HepG2 (cell line): Measurements from ENCODE around the gene ADGRG1. TPM values are rescaled to one million over a fixed set of nuclear protein-coding genes. Genes with fewer than 3 reads are reported as not detected.

Experiments used
- ATF1 ChIP-seq: IDR thresholded peaks from 2 replicates; pipeline ENCODE4 v1.6.1; 2016; ENCODE audit warnings: mild to moderate bottlenecking, control low read depth
- BCL3 ChIP-seq: sonication (generic); formaldehyde crosslinking; IDR thresholded peaks from 2 replicates; pipeline ENCODE4 v1.5.1; 2020; ENCODE audit warnings: mild to moderate bottlenecking, missing genetic modification reagents, moderate library complexity
- BCLAF1 ChIP-seq: fragments of 450-650 bp; IDR thresholded peaks from 2 replicates; pipeline ENCODE4 v1.6.1; 2017; ENCODE audit warnings: mild to moderate bottlenecking
- CHD2 ChIP-seq: IDR thresholded peaks from 2 replicates; pipeline ENCODE4 v1.6.1; 2011; ENCODE audit warnings: low read depth, low read length, improper control_type of control experiment
- FOXA1 ChIP-seq, 2 experiments: fragments of 450-650 bp in 1 of 2; sonication (generic) in 1 of 2; formaldehyde crosslinking in 1 of 2; IDR thresholded peaks; 2 replicates each; pipeline versions ENCODE4 v1.4.0 to v1.6.1; 2016 to 2020; ENCODE audit warnings: missing genetic modification reagents in 1 of 2
- HMGA1 ChIP-seq: sonication (generic); formaldehyde crosslinking; conservative IDR thresholded peaks from 2 replicates; pipeline ENCODE4 v1.4.0; 2020; ENCODE audit warnings: missing genetic modification reagents
- LCORL ChIP-seq, 2 experiments: fragments of 450-650 bp in 1 of 2; sonication (generic) in 1 of 2; formaldehyde crosslinking in 1 of 2; IDR thresholded peaks; 2 replicates each; pipeline versions ENCODE4 v1.5.0 to v1.6.1; 2017 to 2020; ENCODE audit warnings: antibody characterized with exemption in 1 of 2, missing genetic modification reagents in 1 of 2
- MEIS1 ChIP-seq: sonication (generic); formaldehyde crosslinking; IDR thresholded peaks from 2 replicates; pipeline ENCODE4 v1.9.0; 2021; ENCODE audit warnings: mild to moderate bottlenecking, missing genetic modification reagents, moderate library complexity, borderline replicate concordance
- MIXL1 ChIP-seq: IDR thresholded peaks from 2 replicates; pipeline ENCODE4 v1.6.1; 2016
- NCOA2 ChIP-seq: sonication (generic); formaldehyde crosslinking; IDR thresholded peaks from 2 replicates; pipeline ENCODE4 v1.8.0; 2022; ENCODE audit warnings: inconsistent platforms
- NFKB2 ChIP-seq: sonication (generic); formaldehyde crosslinking; IDR thresholded peaks from 2 replicates; pipeline ENCODE4 v1.4.0; 2020; ENCODE audit warnings: missing genetic modification reagents, borderline replicate concordance
- PHF5A ChIP-seq: IDR thresholded peaks from one replicate; pipeline ENCODE4 v1.6.1; 2018; ENCODE audit warnings: low read depth, missing genetic modification reagents; ENCODE audit not compliant: unreplicated experiment
- RELA ChIP-seq: sonication (generic); formaldehyde crosslinking; IDR thresholded peaks from 2 replicates; pipeline ENCODE4 v1.4.0; 2020; ENCODE audit warnings: missing genetic modification reagents
- SUZ12 ChIP-seq: fragments of 150-350 bp; IDR thresholded peaks from 2 replicates; pipeline ENCODE4 v1.6.1; 2014; ENCODE audit warnings: low read depth, low read length
- TAF1 ChIP-seq: sonication (generic); formaldehyde crosslinking; IDR thresholded peaks from 2 replicates; pipeline ENCODE4 v1.4.0; 2020; ENCODE audit warnings: missing genetic modification reagents
- TCF7 ChIP-seq: sonication (generic); IDR thresholded peaks from 2 replicates; pipeline ENCODE4 v1.6.1; 2016; ENCODE audit warnings: antibody characterized with exemption, low read depth
- TCF7L2 ChIP-seq: IDR thresholded peaks from 2 replicates; pipeline ENCODE4 v1.6.1; 2011; ENCODE audit warnings: mild to moderate bottlenecking, low read depth, low read length, moderate library complexity
- THAP11 ChIP-seq: IDR thresholded peaks from 2 replicates; pipeline ENCODE4 v1.6.1; 2016; ENCODE audit warnings: missing biosample characterization, missing genetic modification reagents
- ZFP37 ChIP-seq: sonication (generic); formaldehyde crosslinking; IDR thresholded peaks from 2 replicates; pipeline ENCODE4 v1.4.0; 2020; ENCODE audit warnings: missing genetic modification reagents, borderline replicate concordance
- ZNF207 ChIP-seq: fragments of 450-650 bp; IDR thresholded peaks from 2 replicates; pipeline ENCODE4 v1.6.1; 2016; ENCODE audit warnings: antibody characterized with exemption, borderline replicate concordance
- ZNF264 ChIP-seq: sonication (generic); formaldehyde crosslinking; IDR thresholded peaks from 2 replicates; pipeline ENCODE4 v1.4.0; 2020; ENCODE audit warnings: missing genetic modification reagents
- ZNF337 ChIP-seq: sonication (generic); formaldehyde crosslinking; IDR thresholded peaks from 2 replicates; pipeline ENCODE4 v1.5.1; 2020; ENCODE audit warnings: missing genetic modification reagents, low read depth, mild to moderate bottlenecking, borderline replicate concordance
- ZNF354B ChIP-seq: sonication (generic); formaldehyde crosslinking; IDR thresholded peaks from 2 replicates; pipeline ENCODE4 v1.8.0; 2022; ENCODE audit warnings: mild to moderate bottlenecking, missing genetic modification reagents
- ZNF431 ChIP-seq: sonication (generic); formaldehyde crosslinking; IDR thresholded peaks from 2 replicates; pipeline ENCODE4 v1.9.0; 2022; ENCODE audit warnings: missing genetic modification reagents, low read depth, mild to moderate bottlenecking, borderline replicate concordance
- ZNF790 ChIP-seq: sonication (generic); formaldehyde crosslinking; IDR thresholded peaks from 2 replicates; pipeline ENCODE4 v1.8.0; 2022; ENCODE audit warnings: missing genetic modification reagents, mild to moderate bottlenecking, borderline replicate concordance
- ZSCAN30 ChIP-seq: sonication (generic); formaldehyde crosslinking; IDR thresholded peaks from 2 replicates; pipeline ENCODE4 v1.5.0; 2020; ENCODE audit warnings: mild to moderate bottlenecking, missing genetic modification reagents
- polyA plus RNA-seq, 8 experiments: library from polyadenylated mRNA; depleted of rRNA in 3 of 8; stranded (reverse) in 7 of 8; unstranded in 1 of 8; fragments of >200 nt; fragmentation: Illumina TruSeq in 4 of 8; extraction: Trizol in 4 of 8; gene quantifications; 2 replicates each; pipeline versions ENCODE4 v1.2.1 to v1.2.3, GENCODE V29; 2011 to 2016; ENCODE audit warnings: low read depth in 4 of 8, missing spikeins in 1 of 8, mixed read lengths in 1 of 8; ENCODE audit not compliant: insufficient read depth in 1 of 8
- total RNA-seq, 5 experiments: library from RNA; depleted of rRNA; stranded (reverse); fragments of >200 nt; fragmentation: Illumina TruSeq; extraction: Trizol; gene quantifications; 2 replicates each; pipeline ENCODE4 v1.2.3, GENCODE V29; 2016; ENCODE audit warnings: low read depth in 1 of 5

ADGRG1 gene
- total and polyA plus RNA-seq, 2 of the 13 experiments (the other 11 are each of a cell fraction or from before 2014, with no cell fraction given), result 2.7 to 5.9 TPM

GRCh38 chr16:57667526-57668262, 39.3 kb downstream of the ADGRG1 start (continued):
- TF ChIP-seq TCF7L2 (no peak), PHF5A (CRISPR knock-in tag) (no peak), ZNF790 (no peak), ZFP37 (CRISPR knock-in tag) (no peak), MEIS1 (CRISPR knock-in tag) (peak; percentile 91), ZNF431 (peak; percentile 82; the same call in 1 of the 2 replicates), CHD2 (no peak), FOXA1 (IDR thresholded peaks at IDR 0.05) (no peak), FOXA1 (CRISPR knock-in tag; IDR thresholded peaks at IDR 0.05) (peak; percentile 69), ZNF207 (no peak), SUZ12 (no peak), NFKB2 (peak; percentile 40; the same call in 1 of the 2 replicates), LCORL (IDR thresholded peaks at IDR 0.05) (no peak), LCORL (CRISPR knock-in tag; IDR thresholded peaks at IDR 0.05) (peak; percentile 92; the same call in 1 of the 2 replicates), NCOA2 (CRISPR knock-in tag) (peak; percentile 84), ZNF264 (CRISPR knock-in tag) (peak; percentile 77; the same call in 1 of the 2 replicates), ZNF337 (CRISPR knock-in tag) (0 out of 2 replicates have a peak, but pooled peaks have one; percentile 50), THAP11 (CRISPR knock-in tag) (peak; percentile 86), BCLAF1 (no peak), MIXL1 (CRISPR knock-in tag) (peak; percentile 49; the same call in 1 of the 2 replicates), ZSCAN30 (CRISPR knock-in tag) (no peak), HMGA1 (CRISPR knock-in tag) (no peak), TCF7 (no peak), ZNF354B (CRISPR knock-in tag) (no peak), TAF1 (CRISPR knock-in tag) (peak; percentile 69; the same call in 1 of the 2 replicates), ATF1 (CRISPR knock-in tag) (no peak), RELA (no peak), BCL3 (CRISPR knock-in tag) (peak; percentile 46; the same call in 1 of the 2 replicates)
